Tibial nerve (tissue), 4 donors: ENCODE measurements around the gene TMUB1. TPM values are rescaled to one million over a fixed set of nuclear protein-coding genes. Genes with fewer than 3 reads are reported as not detected.

Experiments
- DNase-seq, 2 donors: peaks; one replicate each; pipeline ENCODE4 v3.0.0-alpha.2; 2019; ENCODE audit warnings: low spot score in 2 of 2
- H3K27ac ChIP-seq, 4 donors: fragments of 200-600 bp; sonication (generic) in 3 of 4; one replicate each; pipeline ENCODE4 v1.5.1; 2017 to 2019; ENCODE audit warnings: mild to moderate bottlenecking in 1 of 4
- H3K27me3 ChIP-seq, 2 donors: fragments of 200-600 bp; sonication (generic) in 1 of 2; one replicate each; pipeline versions ENCODE4 v1.5.1 to v1.6.0; 2017 to 2019
- H3K36me3 ChIP-seq, 3 donors: fragments of 200-600 bp; sonication (generic); one replicate each; pipeline ENCODE4 v1.5.1; 2018 to 2019
- H3K4me1 ChIP-seq, 4 donors: fragments of 200-600 bp; sonication (generic) in 3 of 4; one replicate each; pipeline ENCODE4 v1.5.1; 2017 to 2019
- H3K4me3 ChIP-seq, 4 donors: fragments of 200-600 bp; sonication (generic) in 3 of 4; one replicate each; pipeline ENCODE4 v1.5.1; 2017 to 2019; ENCODE audit warnings: mild to moderate bottlenecking in 1 of 4, moderate library complexity in 1 of 4
- H3K9me3 ChIP-seq, 4 donors: fragments of 200-600 bp; sonication (generic) in 3 of 4; one replicate each; pipeline ENCODE4 v1.5.1; 2017 to 2019
- CTCF ChIP-seq, 5 experiments: fragments of 200-600 bp in 3 of 5; fragments of 450-650 bp in 2 of 5; sonication (generic) in 3 of 5; IDR thresholded peaks; one replicate each; pipeline ENCODE4 v1.5.1; 2016 to 2019; ENCODE audit warnings: antibody characterized with exemption in 5 of 5, mild to moderate bottlenecking in 3 of 5, moderate library complexity in 2 of 5
- EP300 ChIP-seq, 2 donors: sonication (generic); formaldehyde crosslinking; IDR thresholded peaks; one replicate each; pipeline ENCODE4 v1.6.1; 2017; ENCODE audit warnings: antibody characterized with exemption in 2 of 2, mild to moderate bottlenecking in 1 of 2
- POLR2A ChIP-seq, 2 donors: fragments of 450-650 bp; IDR thresholded peaks; one replicate each; pipeline ENCODE4 v1.6.1; 2017; ENCODE audit warnings: antibody characterized with exemption in 2 of 2, mild to moderate bottlenecking in 2 of 2, moderate library complexity in 2 of 2
- WGBS, 2 donors: methylation state at CpG; one replicate each; pipeline ENCODE4 v1.1.5; 2018; 5-methylcytosine and 5-hydroxymethylcytosine counted together
- total RNA-seq, 4 donors: library from RNA; depleted of rRNA; stranded (reverse); fragments of >200 nt; gene quantifications; one replicate each; pipeline ENCODE4 v1.1.0, GENCODE V29; 2016

The TMUB1 gene
- total RNA-seq, 4 donors from 2014 or later = 24.3 to 61.5 (median 33.8) TPM

- no peak for DNase-seq
Measured at GRCh38 chr7:151035902-151036301, 47.4 kb downstream of the TMUB1 start.

GRCh38 chr7:151035026-151035717, 48.1 kb downstream of the TMUB1 start:
- H3K4me1 ChIP-seq = peaks cover 0 to 27% (median 9%) of the 10 kb centered on the region in 4 donors
- peak overlapping the region in 3 of 4 donors; percentile 4 to 73 (median 67) for H3K27ac ChIP-seq
- H3K4me3 ChIP-seq = no peak overlapping the region
- WGBS, 2 donors = 62 to 74% methylated on average over 12 to 19 of the region's 21 CpGs
- no peaks in the 10 kb centered on the region for H3K9me3 ChIP-seq
- TF ChIP-seq CTCF (IDR thresholded peaks at IDR 0.05) = no peak
- TF ChIP-seq POLR2A (IDR thresholded peaks at IDR 0.05) = no peak
- no peak for TF ChIP-seq EP300 (IDR thresholded peaks at IDR 0.05)
- DNase-seq = no peak
- peaks cover 0 to 81% (median 0%) of the 10 kb centered on the region in 3 donors for H3K36me3 ChIP-seq
- H3K27me3 ChIP-seq = no peaks in the 10 kb centered on the region

More at GRCh38 chr7:151035902-151036301, 47.4 kb downstream of the TMUB1 start:
- Histone ChIP-seq H3K9me3 (no peaks in the 10 kb centered on the region), H3K36me3 (peaks cover 0 to 79% (median 0%) of the 10 kb centered on the region in 3 donors), H3K27ac (peak overlapping the region in 1 of 4 donors; percentile 73), H3K4me1 (peaks cover 0 to 27% (median 9%) of the 10 kb centered on the region in 4 donors), H3K27me3 (no peaks in the 10 kb centered on the region), H3K4me3 (no peak overlapping the region)
- no peak for TF ChIP-seq POLR2A (IDR thresholded peaks at IDR 0.05)
- no peak for TF ChIP-seq CTCF (IDR thresholded peaks at IDR 0.05)
- no peak for TF ChIP-seq EP300 (IDR thresholded peaks at IDR 0.05)
- WGBS, 2 donors = 91 to 93% methylated on average over 8 to 17 of the region's 17 CpGs

- no peak for DNase-seq
- H3K9me3 ChIP-seq = no peaks in the 10 kb centered on the region
- no peaks in the 10 kb centered on the region for H3K27me3 ChIP-seq
- TF ChIP-seq CTCF (IDR thresholded peaks at IDR 0.05) (no peak), POLR2A (IDR thresholded peaks at IDR 0.05) (no peak), EP300 (IDR thresholded peaks at IDR 0.05) (no peak)
- peak overlapping the region in 2 of 4 donors; percentile 64 to 73 for H3K27ac ChIP-seq
- no peak overlapping the region for H3K4me3 ChIP-seq
- 84 to 85% methylated on average over 21 of the region's 21 CpGs for WGBS, 2 donors
- H3K36me3 ChIP-seq = peaks cover 0 to 81% (median 0%) of the 10 kb centered on the region in 3 donors
- peaks cover 0 to 24% (median 8%) of the 10 kb centered on the region in 4 donors for H3K4me1 ChIP-seq
Measured at GRCh38 chr7:151034312-151035025, 48.8 kb downstream of the TMUB1 start.

GRCh38 chr7:151033864-151034249, 49.4 kb downstream of the TMUB1 start:
- no peak overlapping the region for H3K4me3 ChIP-seq
- WGBS, 2 donors = 87 to 92% methylated on average over 4 to 5 of the region's 5 CpGs
- peak overlapping the region in 1 of 4 donors; percentile 73 for H3K27ac ChIP-seq
- DNase-seq = no peak
- H3K9me3 ChIP-seq = no peaks in the 10 kb centered on the region
- H3K4me1 ChIP-seq = peaks cover 0 to 24% (median 9%) of the 10 kb centered on the region in 4 donors
- H3K36me3 ChIP-seq = peaks cover 0 to 81% (median 0%) of the 10 kb centered on the region in 3 donors
- TF ChIP-seq CTCF (IDR thresholded peaks at IDR 0.05) = no peak
- no peak for TF ChIP-seq EP300 (IDR thresholded peaks at IDR 0.05)
- TF ChIP-seq POLR2A (IDR thresholded peaks at IDR 0.05) = no peak
- no peaks in the 10 kb centered on the region for H3K27me3 ChIP-seq
